PC-9 (cell line): ENCODE results near the gene MUS81. TPM values are rescaled to one million over a fixed set of nuclear protein-coding genes. Genes with fewer than 3 reads are reported as not detected.

Experiments
- BruUV-seq: library from RNA; stranded (reverse); fragments of 400-500 nt; replicated peaks from 2 replicates; lab custom pipeline; 2021; lab: Mats Ljungman, UMichigan
- CTCF ChIA-PET: fragments of 300-600 bp; sonication (Branson Sonifier 250); formaldehyde crosslinking; loops from one replicate; lab custom pipeline; 2022; ENCODE audit warnings: antibody characterized with exemption; lab: Charles Lee
- POLR2A ChIA-PET: fragments of 300-600 bp; sonication (Branson Sonifier 250); formaldehyde crosslinking; loops from one replicate; lab custom pipeline; 2022; ENCODE audit warnings: antibody characterized with exemption; ENCODE audit not compliant: unreplicated experiment; lab: Charles Lee
- DNase-seq, 2 experiments: peaks; one replicate each; pipeline versions ENCODE4 v3.0.0 to v3.0.0-alpha.2; 2015 to 2022; ENCODE audit warnings: mixed read lengths in 1 of 2
- H2AFZ ChIP-seq: fragments of 200-600 bp; sonication (generic); 2 replicates; pipeline ENCODE4 v1.8.1; 2017; ENCODE audit warnings: antibody characterized with exemption
- H3F3A ChIP-seq: fragments of 200-600 bp; sonication (generic); 2 replicates; pipeline ENCODE4 v1.8.1; 2017; ENCODE audit warnings: antibody characterized with exemption, mild to moderate bottlenecking, low read depth; ENCODE audit not compliant: insufficient read depth
- H3K27ac ChIP-seq: fragments of 200-600 bp; sonication (generic); 2 replicates; pipeline ENCODE4 v1.6.1; 2016; ENCODE audit warnings: mixed run types
- H3K27me3 ChIP-seq: fragments of 200-600 bp; sonication (generic); 2 replicates; pipeline ENCODE4 v1.6.1; 2016; ENCODE audit warnings: low read depth, mixed run types; ENCODE audit not compliant: insufficient read depth
- H3K36me3 ChIP-seq: fragments of 200-600 bp; sonication (generic); 2 replicates; pipeline ENCODE4 v1.6.1; 2016; ENCODE audit warnings: low read depth, mixed run types
- H3K4me1 ChIP-seq: fragments of 200-600 bp; sonication (generic); replicated peaks from 2 replicates; pipeline ENCODE4 v1.6.1; 2016; ENCODE audit warnings: mixed run types; ENCODE audit not compliant: insufficient read depth
- H3K4me2 ChIP-seq: fragments of 200-600 bp; sonication (generic); 2 replicates; pipeline ENCODE4 v1.6.1; 2017; ENCODE audit warnings: mixed run types
- H3K4me3 ChIP-seq: fragments of 200-600 bp; sonication (generic); 2 replicates; pipeline ENCODE4 v1.6.1; 2016; ENCODE audit warnings: mixed run types
- H3K79me2 ChIP-seq: fragments of 200-600 bp; sonication (generic); 2 replicates; pipeline ENCODE4 v1.6.1; 2017; ENCODE audit warnings: low read depth, mixed run types
- H3K9me2 ChIP-seq: fragments of 200-600 bp; sonication (generic); 2 replicates; pipeline ENCODE4 v1.8.1; 2017; ENCODE audit warnings: mild to moderate bottlenecking; ENCODE audit not compliant: insufficient read depth
- H3K9me3 ChIP-seq: fragments of 200-600 bp; sonication (generic); 2 replicates; pipeline ENCODE4 v1.8.1; 2016; ENCODE audit warnings: low read depth; ENCODE audit not compliant: insufficient read depth
- H4K20me1 ChIP-seq: fragments of 200-600 bp; sonication (generic); 2 replicates; pipeline ENCODE4 v1.8.1; 2017; ENCODE audit not compliant: insufficient read depth
- CTCF ChIP-seq: fragments of 200-600 bp; sonication (generic); conservative IDR thresholded peaks from 2 replicates; pipeline ENCODE4 v1.6.1; 2017; ENCODE audit warnings: mixed run types, antibody characterized with exemption, mild to moderate bottlenecking, moderate library complexity
- EZH2 ChIP-seq: fragments of 200-600 bp; sonication (generic); IDR thresholded peaks from 2 replicates; pipeline ENCODE4 v1.8.0; 2017; ENCODE audit warnings: antibody characterized with exemption, low read depth
- intact Hi-C: fragments of 100-400 bp; cut with micrococcal nuclease; formaldehyde crosslinking; loops from one replicate; pipeline ENCODE4 v1.10.0; 2022; ENCODE audit not compliant: unreplicated experiment
- total RNA-seq: library from RNA; stranded (reverse); gene quantifications from 2 replicates; pipeline ENCODE4 v1.2.3, GENCODE V29; 2021

The MUS81 gene
- total RNA-seq, 1 experiment from 2014 or later: 62.7 TPM

- no peak for DNase-seq
These were observed 3.9 kb downstream of the MUS81 start for GRCh38 chr11:65863889-65864705.

GRCh38 chr11:65864706-65865471 lies 4.7 kb downstream of the MUS81 start:
- Histone ChIP-seq H3K36me3 (peaks cover 23% of the 10 kb centered on the region), H2AFZ (no peak overlapping the region), H3K27me3 (no peaks in the 10 kb centered on the region), H3K27ac (no peak overlapping the region), H3K4me1 (peaks cover 10% of the 10 kb centered on the region), H3K9me3 (no peaks in the 10 kb centered on the region), H3F3A (peaks cover 40% of the 10 kb centered on the region), H3K4me3 (no peak overlapping the region), H3K79me2 (peaks cover 24% of the 10 kb centered on the region), H4K20me1 (no peaks in the 10 kb centered on the region; the same call in 1 of the 2 replicates), H3K4me2 (no peak overlapping the region), H3K9me2 (no peaks in the 10 kb centered on the region)
- DNase-seq: no peak
- TF ChIP-seq CTCF: no peak
- no peak for TF ChIP-seq EZH2
- POLR2A ChIA-PET: interaction anchor here (0.7 kb wide), 1 partner anchor 977 kb away, joined by 5 read pairs; no protein-coding TSS in a partner anchor
- CTCF ChIA-PET: no interaction called here
- intact Hi-C loops: no loop called here
- no TSS peak for BruUV-seq

More at GRCh38 chr11:65863889-65864705, 3.9 kb downstream of the MUS81 start:
- Histone ChIP-seq H3K36me3 (peaks cover 23% of the 10 kb centered on the region), H3K9me3 (no peaks in the 10 kb centered on the region), H3K4me3 (no peak overlapping the region), H3K4me2 (no peak overlapping the region), H3K27me3 (no peaks in the 10 kb centered on the region), H4K20me1 (no peaks in the 10 kb centered on the region; the same call in 1 of the 2 replicates), H3K4me1 (peaks cover 13% of the 10 kb centered on the region), H2AFZ (no peak overlapping the region), H3F3A (peaks cover 38% of the 10 kb centered on the region), H3K79me2 (peaks cover 24% of the 10 kb centered on the region), H3K9me2 (no peaks in the 10 kb centered on the region), H3K27ac (no peak overlapping the region)
- ChIA-PET CTCF (interaction anchor here (0.5 kb wide), 1 partner anchor 135 kb away, joined by 21 read pairs; no protein-coding TSS in a partner anchor), POLR2A (no interaction called here)
- intact Hi-C loops: no loop called here
- no TSS peak for BruUV-seq
- TF ChIP-seq EZH2 (no peak), CTCF (no peak)

- no peak overlapping the region for H3K4me2 ChIP-seq
- peaks cover 24% of the 10 kb centered on the region for H3K79me2 ChIP-seq
- POLR2A ChIA-PET: interaction anchor here (0.7 kb wide), 1 partner anchor 976 kb away, joined by 5 read pairs; no protein-coding TSS in a partner anchor
- intact Hi-C loops: no loop called here
- H3K9me3 ChIP-seq: no peaks in the 10 kb centered on the region
- peaks cover 38% of the 10 kb centered on the region for H3F3A ChIP-seq
- H3K27ac ChIP-seq: no peak overlapping the region
- no peaks in the 10 kb centered on the region for H3K27me3 ChIP-seq
- CTCF ChIA-PET: no interaction called here
- no peak overlapping the region for H2AFZ ChIP-seq
- no peak for TF ChIP-seq CTCF
- no peak for TF ChIP-seq EZH2
- H3K4me3 ChIP-seq: no peak overlapping the region
- H3K9me2 ChIP-seq: no peaks in the 10 kb centered on the region
- H3K36me3 ChIP-seq: peaks cover 23% of the 10 kb centered on the region
- no TSS peak for BruUV-seq
- H4K20me1 ChIP-seq: no peaks in the 10 kb centered on the region; the same call in 1 of the 2 replicates
- no peak for DNase-seq
- H3K4me1 ChIP-seq: peaks cover 8% of the 10 kb centered on the region
These were observed 5.4 kb downstream of the MUS81 start for GRCh38 chr11:65865550-65866172.
